Adrenal gland (tissue), 12 donors: ENCODE measurements around the gene SGIP1. TPM values are rescaled to one million over a fixed set of nuclear protein-coding genes. Genes with fewer than 3 reads are reported as not detected.
"Not testable (repeated sequence)": the region's sequence is repeated elsewhere in the genome, so short reads cannot be mapped to it uniquely, and the experiment has no call there.

Source experiments
- DNase-seq, 7 donors: peaks; one replicate each; pipeline ENCODE4 v3.0.0-alpha.2; 2019 to 2020
- H3K27ac ChIP-seq, 5 donors: fragments of 200-600 bp; sonication (generic) in 4 of 5; 1 replicate in 3 of 5; 2 replicates in 2 of 5; pipeline versions ENCODE4 v1.5.1 to v1.8.0; 2016 to 2020; ENCODE audit warnings: mild to moderate bottlenecking in 1 of 5
- H3K27me3 ChIP-seq: fragments of 200-600 bp; 2 replicates; pipeline ENCODE4 v1.8.0; 2021
- H3K36me3 ChIP-seq, 2 donors: fragments of 200-600 bp; replicated peaks in 1 of 2; 1 replicate in 1 of 2; 2 replicates in 1 of 2; pipeline versions ENCODE4 v1.5.1 to v1.8.0; 2018 to 2022
- H3K4me1 ChIP-seq, 2 donors: fragments of 200-600 bp; replicated peaks in 1 of 2; 1 replicate in 1 of 2; 2 replicates in 1 of 2; pipeline versions ENCODE4 v1.5.1 to v1.8.0; 2018 to 2021
- H3K4me3 ChIP-seq, 4 donors: fragments of 200-600 bp; sonication (generic) in 3 of 4; one replicate each; pipeline ENCODE4 v1.5.1; 2016 to 2018
- H3K9me3 ChIP-seq, 3 donors: fragments of 200-600 bp; sonication (generic) in 1 of 3; replicated peaks in 1 of 3; 1 replicate in 2 of 3; 2 replicates in 1 of 3; pipeline versions ENCODE4 v1.5.1 to v1.8.0; 2016 to 2021
- POLR2A ChIP-seq, 2 donors: fragments of 450-650 bp; IDR thresholded peaks; one replicate each; pipeline ENCODE4 v1.6.1; 2017; ENCODE audit warnings: antibody characterized with exemption in 2 of 2, mild to moderate bottlenecking in 2 of 2, moderate library complexity in 1 of 2
- WGBS, 4 donors: extraction: QIAGEN DNeasy Blood & Tissue Kit in 2 of 4; methylation state at CpG; one replicate each; pipeline versions ENCODE4 v1.1.5 to v1.1.7; 2013 to 2017; 5-methylcytosine and 5-hydroxymethylcytosine counted together
- intact Hi-C, 2 donors: fragments of 100-400 bp; cut with DNase I; formaldehyde crosslinking; loops; one replicate each; pipeline versions ENCODE4 v1.14.1 to v1.15.0; 2022 to 2023
- microRNA-seq, 3 donors: library from miRNA; unstranded; fragments of <30 nt; microRNA quantifications; one replicate each; pipeline ENCODE4, GENCODE V29; 2017 to 2020
- polyA plus RNA-seq, 3 donors: library from polyadenylated mRNA; stranded (reverse); fragments of 200-250 nt in 2 of 3; fragments of 350-450 nt in 1 of 3; fragmentation: Illumina TruSeq in 1 of 3; extraction: RNeasy Lipid Tissue Mini Kit (QIAGEN cat#74804) in 1 of 3; gene quantifications; one replicate each; pipeline ENCODE4 v1.2.3, GENCODE V29; 2013 to 2014
- small RNA-seq, 2 donors: library from RNA; depleted of rRNA; stranded (forward); fragments of <200 nt; gene quantifications; one replicate each; pipeline ENCODE3, GENCODE V24; 2016
- total RNA-seq, 9 donors: library from RNA; depleted of rRNA in 4 of 9; stranded (reverse); fragments of >200 nt in 4 of 9; fragments of 120-200 nt in 1 of 9; fragmentation: NEBNext Ultra II Directional in 1 of 9; extraction: Animal tissue kit (Norgen Biotek cat#: 25700) in 1 of 9; gene quantifications; one replicate each; pipeline versions ENCODE4 v1.1.0 to v1.2.4, GENCODE V29; 2013 to 2023
- TF ChIP-seq, protein P1 (sequence below), 6 experiments: fragments of 450-650 bp in 4 of 6; fragments of 200-600 bp in 2 of 6; sonication (generic) in 1 of 6; IDR thresholded peaks; 1 replicate in 5 of 6; 2 replicates in 1 of 6; pipeline versions ENCODE4 v1.5.1 to v1.8.0; 2016 to 2021; ENCODE audit warnings: antibody characterized with exemption in 6 of 6, mild to moderate bottlenecking in 2 of 6, moderate library complexity in 1 of 6
- donor health status: healthy with polysubstance abuse.
- donor health status: Bipolar disorder and iron deficiency.
- donor health status: DM: yes; HTN: yes; CAD: no.
- donor health status: DM: no; HTN: no; CAD: no.
- donor health status: DM: no; HTN: no; CAD: no.
- donor health status: DM: yes; HTN: yes; CAD: no.

The SGIP1 gene
- total and polyA plus RNA-seq, 12 donors: 0.52 to 8.4 (median 1.9) TPM; not detected in 1

DNA sequence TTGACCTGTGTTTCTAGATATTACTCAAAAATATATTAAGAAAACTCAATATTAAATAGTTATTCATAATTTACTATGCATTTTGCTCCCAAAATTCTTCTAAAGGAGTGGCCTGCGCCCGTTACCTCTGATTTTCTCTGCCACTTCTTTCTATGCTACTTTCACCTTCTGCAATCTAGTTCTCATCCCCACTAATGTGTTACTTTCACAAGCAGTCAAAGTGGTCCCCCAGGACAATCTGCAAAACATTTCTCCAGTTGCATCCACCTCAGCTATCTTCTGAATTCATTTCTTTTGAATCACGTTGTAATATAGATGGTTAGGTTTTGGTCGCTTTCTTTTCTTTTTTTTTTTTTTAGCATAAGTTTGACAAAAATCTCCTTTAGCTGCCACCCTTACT lies 253.7 kb downstream of the SGIP1 start:
- Histone ChIP-seq H3K4me1 (no peaks in the 10 kb centered on the region), H3K4me3 (no peak overlapping the region), H3K27me3 (no peaks in the 10 kb centered on the region), H3K36me3 (no peaks in the 10 kb centered on the region), H3K9me3 (no peaks in the 10 kb centered on the region), H3K27ac (no peak overlapping the region)
- TF ChIP-seq, protein P1, sequence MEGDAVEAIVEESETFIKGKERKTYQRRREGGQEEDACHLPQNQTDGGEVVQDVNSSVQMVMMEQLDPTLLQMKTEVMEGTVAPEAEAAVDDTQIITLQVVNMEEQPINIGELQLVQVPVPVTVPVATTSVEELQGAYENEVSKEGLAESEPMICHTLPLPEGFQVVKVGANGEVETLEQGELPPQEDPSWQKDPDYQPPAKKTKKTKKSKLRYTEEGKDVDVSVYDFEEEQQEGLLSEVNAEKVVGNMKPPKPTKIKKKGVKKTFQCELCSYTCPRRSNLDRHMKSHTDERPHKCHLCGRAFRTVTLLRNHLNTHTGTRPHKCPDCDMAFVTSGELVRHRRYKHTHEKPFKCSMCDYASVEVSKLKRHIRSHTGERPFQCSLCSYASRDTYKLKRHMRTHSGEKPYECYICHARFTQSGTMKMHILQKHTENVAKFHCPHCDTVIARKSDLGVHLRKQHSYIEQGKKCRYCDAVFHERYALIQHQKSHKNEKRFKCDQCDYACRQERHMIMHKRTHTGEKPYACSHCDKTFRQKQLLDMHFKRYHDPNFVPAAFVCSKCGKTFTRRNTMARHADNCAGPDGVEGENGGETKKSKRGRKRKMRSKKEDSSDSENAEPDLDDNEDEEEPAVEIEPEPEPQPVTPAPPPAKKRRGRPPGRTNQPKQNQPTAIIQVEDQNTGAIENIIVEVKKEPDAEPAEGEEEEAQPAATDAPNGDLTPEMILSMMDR (IDR thresholded peaks at IDR 0.05): no peak
- no peak for TF ChIP-seq POLR2A (IDR thresholded peaks at IDR 0.05)
- intact Hi-C loops: no loop called here
- 84 to 89% (median 86%) methylated on average over 4 of the region's 4 CpGs for WGBS, 4 donors
- DNase-seq: no peak

DNA sequence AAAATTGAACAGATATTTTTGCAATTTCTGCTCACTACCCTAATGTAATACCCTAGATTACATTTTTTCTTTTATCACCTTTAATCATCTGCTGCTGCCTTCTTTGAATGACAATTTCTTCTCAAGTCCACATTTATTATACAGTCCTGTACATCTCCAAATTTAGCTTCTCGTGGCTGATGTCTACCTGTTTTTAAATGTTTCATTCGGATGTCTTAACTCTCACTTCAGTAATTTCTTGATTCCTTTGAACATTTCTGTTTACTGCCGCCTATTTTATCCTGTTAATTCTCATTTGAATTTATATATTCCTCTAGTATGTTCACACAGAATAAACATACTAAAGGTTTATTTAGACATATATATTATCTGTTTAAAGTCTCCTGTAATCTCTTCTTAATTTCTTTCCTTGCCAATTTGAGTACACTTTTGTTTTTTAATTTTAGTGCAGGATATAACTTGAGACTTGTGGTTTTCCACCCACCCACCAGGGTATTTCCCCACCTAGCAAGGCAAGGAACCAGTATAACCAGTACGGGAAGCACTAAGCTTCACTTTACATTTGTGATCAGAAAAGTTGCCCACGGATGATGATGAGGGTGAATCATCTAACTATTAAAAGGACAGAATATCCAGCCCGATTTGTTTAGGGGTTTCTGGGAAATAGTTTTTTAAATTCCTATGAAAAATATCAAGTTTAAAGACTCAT lies 254.4 kb downstream of the SGIP1 start:
- H3K4me1 ChIP-seq: no peaks in the 10 kb centered on the region
- H3K27ac ChIP-seq: no peak overlapping the region
- no peaks in the 10 kb centered on the region for H3K27me3 ChIP-seq
- no peak overlapping the region for H3K4me3 ChIP-seq
- no peaks in the 10 kb centered on the region for H3K36me3 ChIP-seq
- WGBS, 4 donors: 68 to 81% (median 75%) methylated on average over 6 of the region's 6 CpGs
- intact Hi-C loops: no loop called here
- no peak for TF ChIP-seq POLR2A (IDR thresholded peaks at IDR 0.05)
- TF ChIP-seq, protein P1 (IDR thresholded peaks at IDR 0.05): no peak
- DNase-seq: no peak
- H3K9me3 ChIP-seq: no peaks in the 10 kb centered on the region

DNA sequence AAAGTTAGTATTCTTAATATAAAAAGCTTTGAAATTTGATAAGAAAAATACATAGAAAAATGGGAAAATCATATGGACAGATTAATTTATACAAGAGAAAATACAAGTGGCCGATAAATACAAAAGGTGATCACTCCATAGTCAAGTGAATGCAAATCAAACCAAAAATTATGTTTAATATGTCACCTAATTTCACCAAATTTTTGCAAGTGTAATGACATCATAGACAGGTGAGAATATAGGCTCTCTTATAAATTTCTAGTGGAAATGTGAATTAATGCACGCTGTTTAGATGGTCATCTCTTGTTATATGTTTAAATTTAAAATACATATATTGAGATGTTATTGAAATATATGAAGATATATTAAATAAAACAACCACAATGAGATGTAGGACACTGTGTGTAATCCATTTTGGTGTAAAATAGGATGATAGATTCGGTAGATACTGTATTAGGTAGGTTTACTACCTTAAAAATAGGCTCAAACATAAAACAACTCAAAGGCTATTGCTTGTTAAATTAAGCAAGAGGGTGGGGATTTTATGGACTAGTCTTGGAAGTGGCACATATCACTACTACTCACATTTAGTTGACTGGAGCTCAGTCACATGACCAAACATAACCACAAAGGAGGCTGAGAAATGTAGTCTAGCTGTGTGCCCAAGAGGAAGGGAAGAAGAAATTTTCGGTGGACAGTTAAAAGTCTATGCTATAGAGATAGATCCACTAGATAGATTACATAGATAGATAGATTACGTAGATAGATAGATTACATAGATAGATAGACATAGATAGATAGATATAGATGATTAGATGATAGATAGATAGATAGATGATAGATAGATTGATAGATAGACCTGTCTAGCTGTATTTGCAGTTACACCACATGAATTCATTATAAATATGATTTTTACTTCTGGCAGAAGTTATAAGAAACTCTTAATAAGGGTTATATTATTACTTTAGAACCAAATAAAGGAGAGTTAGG lies 258.0 kb downstream of the SGIP1 start:
- DNase-seq: no peak
- intact Hi-C loops: no loop called here
- no peaks in the 10 kb centered on the region for H3K9me3 ChIP-seq
- H3K4me3 ChIP-seq: no peak overlapping the region
- no peaks in the 10 kb centered on the region for H3K4me1 ChIP-seq
- TF ChIP-seq, protein P1 (IDR thresholded peaks at IDR 0.05): no peak
- TF ChIP-seq POLR2A (IDR thresholded peaks at IDR 0.05): no peak
- no peak overlapping the region for H3K27ac ChIP-seq
- H3K27me3 ChIP-seq: no peaks in the 10 kb centered on the region
- WGBS, 4 donors: 79 to 85% (median 82%) methylated on average over 5 of the region's 5 CpGs
- no peaks in the 10 kb centered on the region for H3K36me3 ChIP-seq

DNA sequence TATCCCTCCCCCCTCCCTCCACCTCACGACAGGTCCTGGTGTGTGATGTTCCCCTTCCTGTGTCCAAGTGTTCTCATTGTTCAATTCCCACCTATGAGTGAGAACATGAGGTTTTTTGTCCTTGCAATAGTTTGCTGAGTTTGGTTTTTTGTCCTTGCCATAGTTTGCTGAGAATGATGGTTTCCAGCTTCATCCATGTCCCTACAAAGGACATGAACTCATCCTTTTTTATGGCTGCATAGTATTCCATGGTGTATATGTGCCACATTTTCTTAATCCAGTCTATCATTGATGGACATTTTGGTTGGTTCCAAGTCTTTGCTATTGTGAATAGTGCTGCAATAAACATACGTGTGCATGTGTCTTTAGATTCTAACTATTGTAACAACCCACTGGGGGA lies 261.9 kb downstream of the SGIP1 start:
- WGBS, 4 donors: 77 to 93% (median 88%) methylated on average over 2 of the region's 2 CpGs
- H3K27me3 ChIP-seq, H3K9me3 ChIP-seq, H3K27ac ChIP-seq, H3K4me1 ChIP-seq, H3K36me3 ChIP-seq, intact Hi-C loops, DNase-seq, H3K4me3 ChIP-seq: not testable (repeated sequence)

Small RNA genes within 50 kb of the gene (microRNA-seq; reads per million reads assigned to microRNA genes)
- gene MIR3117: 0 to 1.8 (median 1.1) reads per million in 3 donors

Small RNA genes within 50 kb of the gene (small RNA-seq; reads per million reads assigned to genes)
- gene MIR3117: 0 reads per million in 2 donors

Other genes with a start within 250 kb of the SGIP1 start
- gene DYNLT5, start 218.3 kb downstream of the SGIP1 start, total RNA-seq: 1 to 10 TPM in 3 of 9 donors, under 1 TPM in 3, not detected in 3; 0.21 to 2.6 (median 1.1) TPM
- gene DYNLT5, start 218.3 kb downstream of the SGIP1 start, polyA plus RNA-seq: under 1 TPM; 0.33 to 0.80 (median 0.40) TPM